GM13976 (cell line): ENCODE measurements around the gene NTN5.

Experiments
- DNase-seq: peaks from one replicate; pipeline ENCODE4 v3.0.0; 2012; ENCODE audit warnings: low spot score
- CTCF ChIP-seq: IDR thresholded peaks from 2 replicates; pipeline ENCODE4 v1.5.1; 2012; ENCODE audit warnings: borderline replicate concordance, mild to moderate bottlenecking; ENCODE audit not compliant: insufficient read depth; ENCODE audit errors: extremely low read depth, missing control alignments, control extremely low read depth
- in situ Hi-C: fragments of 300-500 bp; cut with MboI; formaldehyde crosslinking; loops from one replicate; pipeline ENCODE4 v1.12.0; 2022; ENCODE audit warnings: low sequenced_read_pairs, mixed read lengths, inconsistent platforms; ENCODE audit not compliant: unreplicated experiment

The NTN5 gene

GRCh38 chr19:48644839-48645619 lies 27.8 kb downstream of the NTN5 start:
- peak; percentile 82 for DNase-seq
- in situ Hi-C loops: no loop called here
- TF ChIP-seq CTCF: no peak

- no peak for TF ChIP-seq CTCF
- DNase-seq: no peak
- in situ Hi-C loops: no loop called here
Measured at GRCh38 chr19:48644355-48644754, 28.5 kb downstream of the NTN5 start.

- in situ Hi-C loops: no loop called here
- DNase-seq: no peak
- TF ChIP-seq CTCF: no peak
Measured at GRCh38 chr19:48642862-48643261, 30.0 kb downstream of the NTN5 start.

GRCh38 chr19:48641850-48642249 lies 31.0 kb downstream of the NTN5 start:
- DNase-seq: no peak
- in situ Hi-C loops: no loop called here
- no peak for TF ChIP-seq CTCF

GRCh38 chr19:48639483-48640375 lies 33.1 kb downstream of the NTN5 start:
- no peak for DNase-seq
- no peak for TF ChIP-seq CTCF
- in situ Hi-C loops: no loop called here

GRCh38 chr19:48638831-48639381 lies 33.9 kb downstream of the NTN5 start:
- TF ChIP-seq CTCF: no peak
- DNase-seq: no peak

More at GRCh38 chr19:48638831-48639381, 33.9 kb downstream of the NTN5 start:
- in situ Hi-C loops: no loop called here
